SH-SY5Y (cell line): Measurements from ENCODE around the gene ADORA2A.

Experiments
- GATA2 ChIP-seq: IDR thresholded peaks from 2 replicates; pipeline ENCODE4 v1.6.1; 2011; ENCODE audit warnings: mild to moderate bottlenecking, low read depth, low read length
- GATA3 ChIP-seq: IDR thresholded peaks from 2 replicates; pipeline ENCODE4 v1.6.1; 2011; ENCODE audit warnings: low read depth, mild to moderate bottlenecking, low read length, moderate library complexity

- TF ChIP-seq GATA3 = no peak
- no peak for TF ChIP-seq GATA2
Measured at GRCh38 chr22:24417901-24418641, 9.3 kb upstream of the ADORA2A start.
